Spinal cord (tissue), 10 donors: ENCODE results near the gene TTC28. TPM values are rescaled to one million over a fixed set of nuclear protein-coding genes. Genes with fewer than 3 reads are reported as not detected.

Experiments used
- DNase-seq, 6 donors: peaks; one replicate each; pipeline versions ENCODE4 v3.0.0 to v3.0.0-alpha.2; 2013 to 2015; ENCODE audit warnings: low spot score in 6 of 6, low read depth in 4 of 6
- H3K27ac ChIP-seq: one replicate; pipeline ENCODE4 v1.5.1; 2013; ENCODE audit warnings: low read depth, low read length, control low read depth
- H3K27me3 ChIP-seq: one replicate; pipeline ENCODE4 v1.6.1; 2013; ENCODE audit warnings: low read length; ENCODE audit not compliant: control insufficient read depth, insufficient read depth
- H3K36me3 ChIP-seq: one replicate; pipeline ENCODE4 v1.6.1; 2013; ENCODE audit warnings: low read length; ENCODE audit not compliant: control insufficient read depth, insufficient read depth
- H3K4me1 ChIP-seq: one replicate; pipeline ENCODE4 v1.6.1; 2013; ENCODE audit warnings: low read length; ENCODE audit not compliant: control insufficient read depth, insufficient read depth
- H3K4me3 ChIP-seq: one replicate; pipeline ENCODE4 v1.5.1; 2013; ENCODE audit warnings: low read depth, low read length, control low read depth
- H3K9me3 ChIP-seq: one replicate; pipeline ENCODE4 v1.6.1; 2013; ENCODE audit warnings: low read length; ENCODE audit not compliant: control insufficient read depth, insufficient read depth
- WGBS: methylation state at CpG from one replicate; pipeline ENCODE4 v1.1.5; 2013; ENCODE audit warnings: missing lambda C conversion rate; ENCODE audit not compliant: insufficient coverage; 5-methylcytosine and 5-hydroxymethylcytosine counted together
- polyA plus RNA-seq, 2 donors: library from polyadenylated mRNA; unstranded; fragments of 120-200 nt; gene quantifications; one replicate each; pipeline ENCODE4 v1.2.1, GENCODE V29; 2013; ENCODE audit not compliant: insufficient read length in 2 of 2
- total RNA-seq, 2 donors: library from RNA; depleted of rRNA in 1 of 2; stranded (reverse); fragments of 120-200 nt in 1 of 2; fragments of >200 nt in 1 of 2; gene quantifications; one replicate each; pipeline versions ENCODE4 v1.2.3 to v1.2.4, GENCODE V29; 2013 to 2014
- donor health status: healthy.

TTC28 gene
- total and polyA plus RNA-seq, 4 donors = 19.4 to 44.0 (median 30.4) TPM

DNA sequence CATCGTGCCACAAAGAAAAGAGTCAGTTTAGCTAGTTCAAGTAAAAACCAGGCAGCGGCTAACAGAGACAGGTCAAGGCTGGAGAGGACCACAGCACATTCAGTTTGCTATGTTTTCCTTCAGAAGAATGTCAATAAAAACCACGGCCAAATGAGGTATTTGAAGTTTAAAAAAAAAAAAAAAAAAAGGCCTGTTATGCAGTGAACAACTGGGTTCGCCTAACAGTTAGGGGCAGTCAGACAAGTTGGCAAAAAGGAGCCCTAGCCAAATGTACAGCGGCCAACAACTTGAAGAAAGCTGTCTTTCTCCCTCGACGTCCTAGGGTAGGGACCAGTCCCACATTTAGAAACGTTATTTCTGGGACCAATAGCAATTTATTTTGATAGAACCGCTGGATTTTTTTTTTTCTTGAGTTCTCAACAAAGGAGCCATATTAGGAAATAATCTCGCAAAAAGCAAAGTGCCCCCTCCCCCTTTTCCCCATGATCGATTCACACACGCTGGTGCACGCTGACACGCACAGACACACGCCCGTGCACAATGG, 237.8 kb downstream of the TTC28 start:
- Histone ChIP-seq H3K9me3 (no peaks in the 10 kb centered on the region), H3K4me3 (peak overlapping the region; percentile 66), H3K36me3 (no peaks in the 10 kb centered on the region), H3K4me1 (peaks cover 17% of the 10 kb centered on the region), H3K27ac (peak overlapping the region; percentile 82), H3K27me3 (no peaks in the 10 kb centered on the region)
- peak in 2 of 6 donors; percentile 22 to 70 for DNase-seq
- 4% methylated on average over 13 of the region's 16 CpGs for WGBS

DNA sequence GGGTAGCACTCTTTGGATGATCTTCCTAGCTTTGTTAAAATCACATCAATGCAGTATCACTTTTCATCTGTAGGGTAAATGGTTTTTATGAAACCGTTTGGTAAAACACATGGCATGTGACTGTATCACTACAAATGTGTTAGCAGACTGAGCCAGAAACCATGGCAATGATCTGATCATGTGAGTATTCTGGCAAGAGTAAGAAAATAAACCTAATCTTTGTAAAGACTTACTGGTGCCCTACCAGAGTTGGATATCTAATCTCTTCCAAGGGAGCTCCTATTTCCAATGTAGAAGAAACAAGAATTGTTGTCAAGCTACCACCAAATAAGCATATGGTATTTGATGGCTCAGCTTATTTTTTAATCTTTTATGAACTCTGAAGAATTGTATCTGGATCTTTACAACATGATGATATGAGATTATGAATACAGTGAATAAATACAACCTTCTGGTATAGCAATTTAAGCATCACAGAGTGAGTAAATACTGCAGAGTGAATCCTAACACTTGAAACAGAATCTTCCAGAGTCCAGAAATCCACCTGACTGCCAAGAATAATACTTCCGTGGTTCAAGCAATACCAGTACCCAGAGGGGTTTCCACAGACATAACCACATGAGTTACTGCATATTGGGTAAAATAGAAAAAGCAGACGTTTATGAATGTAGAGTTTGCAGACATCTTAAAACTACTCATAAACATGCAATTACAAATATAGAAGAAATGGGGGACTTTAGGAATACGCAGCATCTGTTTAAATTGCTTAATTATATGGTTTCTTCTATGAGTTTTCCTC, 238.8 kb downstream of the TTC28 start:
- no peak overlapping the region for H3K4me3 ChIP-seq
- no peaks in the 10 kb centered on the region for H3K36me3 ChIP-seq
- no peaks in the 10 kb centered on the region for H3K9me3 ChIP-seq
- WGBS = no CpG with 5 or more reads among the region's 4 CpGs
- peak overlapping the region; percentile 82 for H3K27ac ChIP-seq
- peaks cover 17% of the 10 kb centered on the region for H3K4me1 ChIP-seq
- no peaks in the 10 kb centered on the region for H3K27me3 ChIP-seq
- peak in 2 of 6 donors; percentile 65 to 90 for DNase-seq

DNA sequence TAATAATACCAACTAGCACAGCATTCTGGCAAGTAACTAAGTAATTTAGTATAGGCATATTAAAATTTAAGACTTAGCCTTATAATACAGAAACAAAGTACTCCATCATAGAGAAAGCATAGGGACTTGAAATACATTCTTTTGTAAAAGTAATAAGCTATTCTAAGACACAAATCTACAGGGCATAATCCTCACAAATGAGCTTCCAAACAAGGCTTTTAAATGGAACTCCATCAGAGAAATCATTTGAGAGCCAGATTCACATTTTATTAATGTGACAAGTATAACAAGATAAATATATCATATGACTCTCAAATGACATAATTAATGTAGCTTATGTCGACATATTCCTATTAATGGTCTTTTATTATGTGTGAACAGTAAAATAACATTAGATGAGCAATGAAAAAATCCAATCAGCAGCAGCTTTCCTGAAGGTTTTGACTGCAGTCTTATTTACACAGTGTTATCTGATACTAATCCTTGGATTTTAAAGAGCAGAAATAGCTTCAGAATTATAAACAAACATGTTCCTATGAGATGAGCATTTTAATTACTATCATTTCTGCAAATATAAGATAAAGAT, 241.4 kb downstream of the TTC28 start:
- WGBS = no CpG with 5 or more reads among the region's 1 CpG
- DNase-seq = peak in 1 of 6 donors; percentile 77
- Histone ChIP-seq H3K27ac (no peak overlapping the region), H3K4me1 (peaks cover 15% of the 10 kb centered on the region), H3K36me3 (no peaks in the 10 kb centered on the region), H3K27me3 (no peaks in the 10 kb centered on the region), H3K4me3 (no peak overlapping the region), H3K9me3 (no peaks in the 10 kb centered on the region)

DNA sequence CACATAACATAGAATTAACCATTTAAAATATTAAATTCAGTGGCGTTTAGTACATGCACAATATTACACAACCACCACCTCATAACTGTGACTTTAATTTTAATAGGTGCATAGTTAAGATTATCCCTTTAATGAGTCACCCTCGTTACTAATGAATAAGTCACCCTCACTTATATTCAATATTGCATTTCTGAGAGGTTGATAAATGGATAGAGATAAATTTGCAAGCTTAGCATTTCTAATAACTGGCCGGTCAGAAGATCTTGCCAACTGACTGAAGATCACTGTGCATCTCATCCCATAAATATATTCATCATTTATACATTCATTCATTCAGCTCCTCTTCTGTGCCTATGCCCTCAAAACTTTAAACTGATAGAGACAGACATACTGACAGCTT, 243.7 kb downstream of the TTC28 start:
- Histone ChIP-seq H3K4me3 (no peak overlapping the region), H3K9me3 (no peaks in the 10 kb centered on the region), H3K4me1 (no peaks in the 10 kb centered on the region), H3K27me3 (no peaks in the 10 kb centered on the region), H3K27ac (no peak overlapping the region), H3K36me3 (no peaks in the 10 kb centered on the region)
- no CpG with 5 or more reads among the region's 3 CpGs for WGBS
- DNase-seq = no peak

DNA sequence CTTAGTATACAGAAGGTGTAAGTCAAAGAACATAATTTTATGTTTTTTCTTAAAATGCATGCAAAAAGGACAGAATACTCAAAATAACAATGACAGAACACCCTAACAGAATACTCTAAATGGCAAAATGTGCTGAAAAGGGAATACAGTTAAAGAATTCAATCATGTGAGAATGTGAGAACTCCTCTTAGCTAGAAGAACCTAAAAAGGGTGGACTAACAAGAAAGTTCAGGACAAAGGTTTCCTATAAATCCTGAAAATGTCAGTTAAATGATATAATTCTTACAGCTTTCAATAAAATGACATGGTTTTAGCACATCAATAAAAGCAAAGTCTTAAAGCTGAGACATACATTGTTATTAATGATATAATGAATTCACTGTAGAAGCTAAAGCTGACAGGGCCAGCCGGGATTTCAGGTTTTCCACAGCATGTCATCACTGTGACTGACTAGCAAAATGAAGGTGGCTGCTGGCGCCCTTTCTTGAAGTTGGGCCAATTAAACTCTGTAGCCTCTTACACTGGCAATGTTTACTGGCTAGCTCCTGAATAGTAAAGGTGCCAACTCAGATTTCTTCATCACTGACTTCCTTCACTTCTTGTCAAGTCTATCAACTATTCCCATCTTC, 244.4 kb downstream of the TTC28 start:
- DNase-seq = peak in 1 of 6 donors; percentile 81
- H3K36me3 ChIP-seq = no peaks in the 10 kb centered on the region
- no peaks in the 10 kb centered on the region for H3K27me3 ChIP-seq
- H3K27ac ChIP-seq = no peak overlapping the region
- H3K4me1 ChIP-seq = no peaks in the 10 kb centered on the region
- no peak overlapping the region for H3K4me3 ChIP-seq
- 29% methylated on average over 2 of the region's 2 CpGs for WGBS
- no peaks in the 10 kb centered on the region for H3K9me3 ChIP-seq

DNA sequence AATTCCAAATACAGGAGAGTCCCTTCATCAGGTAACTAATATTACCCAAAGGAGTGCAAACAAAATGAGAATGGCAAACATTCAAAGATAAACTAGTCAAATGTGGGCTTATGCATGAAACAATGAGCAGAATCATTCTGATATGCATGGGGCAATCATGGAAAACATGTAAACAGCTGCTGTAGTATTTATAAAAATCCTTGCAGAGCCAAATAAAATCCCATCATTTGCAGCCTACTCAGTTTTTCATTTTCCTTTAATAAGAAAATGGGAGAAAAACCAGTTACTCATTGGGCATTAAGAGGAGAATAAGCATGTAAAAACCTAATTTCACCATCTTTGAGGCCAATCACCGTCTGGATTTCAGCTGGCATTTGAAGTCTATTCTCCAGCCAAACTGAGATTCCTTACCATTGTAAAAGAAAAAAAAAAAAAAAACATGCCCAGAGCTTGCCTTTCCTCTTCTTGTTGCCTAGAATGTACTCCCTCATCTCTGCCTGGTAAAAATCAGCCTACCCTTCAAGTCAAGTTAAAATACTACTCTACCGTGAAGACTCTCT, 249.1 kb downstream of the TTC28 start:
- H3K36me3 ChIP-seq = no peaks in the 10 kb centered on the region
- peak in 1 of 6 donors; percentile 42 for DNase-seq

DNA sequence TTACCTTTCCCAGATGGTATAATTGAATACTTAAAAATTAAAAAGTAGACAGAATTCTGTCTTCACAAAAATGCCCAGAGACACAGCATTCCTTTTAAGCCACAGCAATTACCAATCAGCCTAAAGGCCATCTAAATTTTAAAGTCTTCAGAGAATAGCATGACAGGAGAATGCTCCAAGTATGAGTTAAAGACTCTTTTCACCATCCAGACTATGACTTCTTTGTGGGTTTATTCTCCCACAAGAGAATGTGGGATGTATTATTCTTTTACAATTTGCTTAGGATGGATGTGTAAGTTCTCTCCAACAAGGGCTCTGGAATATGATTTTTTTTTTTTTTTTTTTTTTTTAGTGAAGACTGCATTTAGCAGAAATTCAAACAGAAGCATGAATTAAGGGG, 249.9 kb downstream of the TTC28 start:
- no peaks in the 10 kb centered on the region for H3K36me3 ChIP-seq
- H3K4me3 ChIP-seq = no peak overlapping the region
- no peaks in the 10 kb centered on the region for H3K4me1 ChIP-seq
- DNase-seq = no peak
- peaks cover 2% of the 10 kb centered on the region for H3K9me3 ChIP-seq
- no peak overlapping the region for H3K27ac ChIP-seq
- no peaks in the 10 kb centered on the region for H3K27me3 ChIP-seq

More for the DNA sequence above, 249.1 kb downstream of the TTC28 start:
- Histone ChIP-seq H3K4me1 (no peaks in the 10 kb centered on the region), H3K27ac (no peak overlapping the region), H3K4me3 (no peak overlapping the region), H3K27me3 (no peaks in the 10 kb centered on the region), H3K9me3 (peaks cover 2% of the 10 kb centered on the region)
- 51% methylated on average over 2 of the region's 2 CpGs for WGBS

DNA sequence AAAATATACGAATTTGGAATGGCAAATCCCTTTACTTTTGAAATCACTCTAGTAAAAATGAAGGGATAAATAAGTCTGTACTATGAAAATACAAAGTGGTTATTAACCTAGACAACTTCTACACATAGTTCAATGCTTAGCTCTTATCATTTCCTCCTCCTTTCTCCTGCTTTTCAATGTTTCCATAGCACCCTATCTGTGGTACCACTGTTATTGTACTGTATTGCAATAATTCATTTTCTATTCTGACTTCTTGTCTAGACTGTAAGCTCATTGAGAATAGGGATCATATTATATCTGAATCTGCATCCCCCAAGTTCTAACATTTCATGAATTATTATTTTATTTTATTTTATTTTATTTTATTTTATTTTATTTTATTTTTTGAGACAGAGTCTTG, 251.4 kb downstream of the TTC28 start:
- WGBS = no CpG with 5 or more reads among the region's 1 CpG

DNA sequence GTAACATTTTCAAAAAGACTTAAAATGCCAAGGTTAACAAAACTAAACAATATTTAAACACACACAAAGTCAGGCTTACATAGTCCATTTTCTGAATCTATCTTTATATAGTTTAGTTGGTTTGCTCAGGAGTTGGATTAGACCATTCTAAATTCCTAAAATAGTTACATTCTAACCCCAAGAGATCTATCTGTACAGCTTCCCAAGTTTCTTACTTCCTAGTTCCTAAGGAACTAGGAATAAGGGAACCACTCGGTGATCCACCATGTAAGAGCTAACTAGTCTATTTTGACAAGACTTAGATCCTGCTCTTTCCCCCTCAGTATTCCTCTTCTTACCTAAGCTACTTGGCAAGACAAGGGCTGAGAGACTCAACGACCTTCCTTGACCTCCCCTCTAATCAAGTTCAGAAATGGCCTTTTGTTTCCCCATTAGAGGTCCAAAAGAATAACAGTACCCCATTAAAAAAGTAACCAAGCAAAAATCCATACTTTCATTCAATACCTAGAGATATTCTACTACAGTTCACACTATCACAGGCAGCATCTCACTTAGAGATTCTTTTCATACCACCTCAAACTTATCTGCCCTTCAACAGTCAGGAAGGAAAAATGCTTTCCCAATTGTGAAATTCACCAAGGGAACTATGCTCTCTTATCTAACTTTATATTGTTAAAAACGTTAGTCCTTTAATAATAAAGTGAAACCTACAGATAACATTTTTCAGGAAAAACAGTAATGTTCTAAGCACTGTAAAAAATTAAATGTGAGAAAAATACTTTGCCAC, 253.1 kb downstream of the TTC28 start:
- H3K27me3 ChIP-seq = no peaks in the 10 kb centered on the region
- 74% methylated on average over 2 of the region's 3 CpGs for WGBS
- no peaks in the 10 kb centered on the region for H3K36me3 ChIP-seq
- no peaks in the 10 kb centered on the region for H3K4me1 ChIP-seq
- no peak overlapping the region for H3K4me3 ChIP-seq
- peaks cover 2% of the 10 kb centered on the region for H3K9me3 ChIP-seq
- DNase-seq = no peak
- no peak overlapping the region for H3K27ac ChIP-seq

More for the DNA sequence above, 251.4 kb downstream of the TTC28 start:
- no peak for DNase-seq
- Histone ChIP-seq H3K36me3 (no peaks in the 10 kb centered on the region), H3K9me3 (peaks cover 2% of the 10 kb centered on the region), H3K4me3 (no peak overlapping the region), H3K4me1 (no peaks in the 10 kb centered on the region), H3K27ac (no peak overlapping the region), H3K27me3 (no peaks in the 10 kb centered on the region)
